GM21576 (cell line): ENCODE results near the gene C19orf38.
"Not testable (repeated sequence)": the region's sequence is repeated elsewhere in the genome, so short reads cannot be mapped to it uniquely, and the experiment has no call there.

Experiments used
- ATAC-seq: cut with Tn5 transposase; IDR thresholded peaks from one replicate; pipeline ENCODE4 v1.9.1; 2021; ENCODE audit warnings: mild to moderate bottlenecking, moderate library complexity; ENCODE audit not compliant: unreplicated experiment

Gene C19orf38

GRCh38 chr19:10846500-10847202 is 1.6 kb upstream of the C19orf38 start:
- no peak for ATAC-seq

DNA sequence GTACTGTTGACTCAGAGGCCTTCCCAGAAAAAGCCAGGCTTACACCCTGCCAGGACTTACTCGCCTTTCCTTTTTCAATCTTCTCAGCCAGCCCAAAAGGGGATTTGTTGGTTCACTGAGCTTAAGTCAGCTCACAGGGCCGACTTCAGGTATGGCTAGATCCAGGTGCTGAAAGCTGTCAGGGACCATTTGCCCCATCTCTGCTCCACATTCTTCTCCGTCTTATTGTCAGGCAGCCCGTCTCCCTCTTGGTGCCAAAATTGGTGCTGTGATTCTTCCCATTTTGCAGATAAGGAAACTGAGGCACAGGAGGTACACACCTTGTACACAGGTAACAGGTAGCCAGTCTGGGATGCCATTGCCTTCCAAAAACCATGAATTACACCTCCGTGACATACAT is 2.4 kb downstream of the C19orf38 start:
- no peak for ATAC-seq

GRCh38 chr19:10852098-10852800 is 4.0 kb downstream of the C19orf38 start:
- no peak for ATAC-seq

DNA sequence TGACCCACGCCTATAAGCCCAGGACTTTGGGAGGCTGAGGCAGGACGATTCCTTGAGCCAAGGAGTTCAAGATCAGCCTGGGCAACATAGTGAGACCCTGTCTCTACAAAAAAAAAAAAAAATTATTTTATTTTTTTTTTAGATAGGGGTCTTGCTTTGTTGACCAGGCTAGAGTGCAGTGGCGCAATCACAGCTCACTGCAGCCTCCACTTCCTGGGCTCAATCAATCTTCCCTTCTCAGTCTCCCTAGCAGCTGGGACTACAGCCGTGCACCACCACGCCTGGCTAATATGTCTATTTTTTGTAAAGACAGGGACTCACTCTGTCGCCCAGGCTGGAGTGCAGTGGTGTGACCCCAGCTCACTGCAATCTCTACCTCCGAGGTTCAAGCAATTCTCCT is 4.7 kb downstream of the C19orf38 start:
- no peak for ATAC-seq

DNA sequence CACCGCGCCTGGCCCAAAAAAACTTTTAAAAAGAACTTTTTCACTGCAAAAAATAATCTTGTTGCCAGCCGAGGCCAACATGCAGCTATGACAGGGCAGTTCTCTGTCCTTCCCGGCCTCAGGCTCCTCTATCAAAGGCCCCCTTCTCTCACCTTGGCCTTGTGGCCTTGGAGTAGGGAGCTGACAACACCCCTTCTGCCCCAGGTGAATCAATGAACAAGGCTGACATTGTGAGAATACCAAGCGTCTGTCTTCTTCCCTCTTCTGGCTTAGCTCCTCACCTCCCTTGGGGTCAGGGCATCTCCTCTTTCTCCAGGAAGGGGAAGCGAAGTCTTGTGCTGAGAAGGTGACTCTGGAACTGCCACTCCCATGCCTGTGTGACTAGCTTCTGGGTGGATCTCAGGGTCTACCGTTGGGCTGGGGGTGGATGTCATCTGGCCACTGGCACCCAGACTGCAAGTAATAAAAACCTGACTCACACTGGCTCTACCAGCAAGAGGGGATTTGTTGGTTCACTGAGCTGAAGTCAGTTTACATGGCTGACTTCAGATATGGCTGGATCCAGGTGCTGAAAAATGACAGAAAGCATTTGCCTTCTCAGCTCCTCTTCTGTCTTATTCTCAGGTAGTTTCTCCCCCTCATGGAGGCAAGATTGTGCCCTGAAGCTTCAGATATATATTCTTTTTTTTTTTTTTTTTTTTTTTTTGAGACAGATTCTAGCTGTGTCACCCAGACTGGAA is 6.3 kb downstream of the C19orf38 start:
- no peak for ATAC-seq

DNA sequence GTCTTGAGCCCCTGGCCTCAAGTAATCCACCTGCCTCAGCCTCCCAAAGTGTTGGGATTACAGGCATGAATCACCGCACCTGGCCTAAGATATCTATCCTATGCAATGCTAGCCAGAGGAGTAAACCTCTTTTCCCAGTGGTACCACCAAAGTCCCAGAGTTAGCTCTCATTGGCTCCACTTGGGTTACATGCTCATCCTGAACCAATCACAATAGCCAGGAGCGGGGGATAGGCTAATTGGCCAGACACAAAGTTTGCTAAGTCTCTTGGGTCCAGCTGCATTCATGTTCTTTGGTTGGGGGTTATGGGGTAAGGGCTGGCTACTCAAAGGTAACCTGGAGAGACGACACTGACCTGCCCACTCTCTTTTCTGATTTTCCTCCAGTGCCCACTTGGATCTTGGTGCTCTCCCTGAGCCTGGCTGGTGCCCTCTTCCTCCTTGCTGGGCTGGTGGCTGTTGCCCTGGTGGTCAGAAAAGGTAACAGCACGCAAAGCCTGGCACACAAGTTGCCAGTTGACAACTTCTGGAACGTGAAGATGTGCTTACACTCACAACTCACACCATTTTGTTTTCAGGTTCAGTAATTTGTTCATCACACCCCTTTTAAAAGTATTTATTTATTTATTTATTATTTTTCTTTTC is 7.8 kb downstream of the C19orf38 start:
- no peak for ATAC-seq

- ATAC-seq = not testable (repeated sequence)
Measured at GRCh38 chr19:10856899-10857298, 8.7 kb downstream of the C19orf38 start.

DNA sequence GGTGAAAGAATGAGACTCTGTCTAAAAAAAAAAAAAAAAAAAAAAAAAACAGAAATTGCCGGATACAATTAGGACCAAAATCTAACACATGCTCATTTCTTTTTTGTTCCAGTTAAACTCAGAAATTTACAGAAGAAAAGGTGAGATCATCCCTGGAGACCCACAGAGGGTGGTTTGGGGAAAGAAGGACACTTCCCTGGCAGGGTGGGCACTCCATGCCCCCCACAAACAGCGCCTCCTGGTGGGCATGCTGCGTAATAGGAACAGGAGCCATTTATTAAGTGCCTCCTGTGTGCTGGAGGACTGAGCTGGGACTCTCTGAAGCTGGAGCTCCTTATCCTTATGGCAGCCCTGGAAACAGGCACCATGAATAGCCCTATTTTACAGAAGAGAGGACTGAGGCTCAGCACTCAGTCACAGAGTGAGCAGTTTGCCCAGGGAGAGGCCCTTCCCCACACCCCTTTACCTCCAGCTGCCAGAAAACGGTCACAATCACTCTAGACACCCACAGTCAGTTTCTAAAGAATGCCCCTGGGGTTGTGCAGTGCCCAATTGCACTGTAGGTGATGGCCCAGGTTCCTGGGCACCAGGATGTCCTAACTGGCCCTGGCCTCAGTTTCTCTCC is 10.1 kb downstream of the C19orf38 start:
- no peak for ATAC-seq

GRCh38 chr19:10861103-10861651 is 13.0 kb downstream of the C19orf38 start:
- no peak for ATAC-seq

DNA sequence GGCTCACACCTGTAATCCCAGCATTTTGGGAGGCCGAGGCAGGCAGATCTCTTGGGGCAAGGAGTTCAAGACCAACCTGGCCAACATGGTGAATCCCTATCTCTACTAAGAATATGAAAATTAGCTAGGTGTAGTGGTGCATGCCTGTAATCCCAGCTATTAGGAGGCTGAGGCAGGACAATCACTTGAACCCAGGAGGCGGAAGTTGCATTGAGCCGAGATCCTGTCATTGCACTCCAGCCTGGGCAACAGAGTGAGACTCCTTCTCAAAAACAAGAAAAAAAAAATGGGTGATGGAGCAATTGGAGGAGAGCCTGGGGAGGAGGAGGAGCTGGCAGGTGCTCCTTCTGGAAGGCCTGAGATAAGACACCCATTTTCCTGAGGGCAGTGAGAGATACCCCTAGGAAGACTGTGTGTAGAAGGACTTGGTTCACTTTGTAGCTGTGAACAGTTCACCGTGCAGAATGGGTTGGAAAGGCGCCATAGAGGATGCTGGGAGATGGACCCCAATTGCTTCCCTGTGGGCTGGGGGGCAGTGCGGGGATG is 14.4 kb downstream of the C19orf38 start:
- ATAC-seq = no peak

DNA sequence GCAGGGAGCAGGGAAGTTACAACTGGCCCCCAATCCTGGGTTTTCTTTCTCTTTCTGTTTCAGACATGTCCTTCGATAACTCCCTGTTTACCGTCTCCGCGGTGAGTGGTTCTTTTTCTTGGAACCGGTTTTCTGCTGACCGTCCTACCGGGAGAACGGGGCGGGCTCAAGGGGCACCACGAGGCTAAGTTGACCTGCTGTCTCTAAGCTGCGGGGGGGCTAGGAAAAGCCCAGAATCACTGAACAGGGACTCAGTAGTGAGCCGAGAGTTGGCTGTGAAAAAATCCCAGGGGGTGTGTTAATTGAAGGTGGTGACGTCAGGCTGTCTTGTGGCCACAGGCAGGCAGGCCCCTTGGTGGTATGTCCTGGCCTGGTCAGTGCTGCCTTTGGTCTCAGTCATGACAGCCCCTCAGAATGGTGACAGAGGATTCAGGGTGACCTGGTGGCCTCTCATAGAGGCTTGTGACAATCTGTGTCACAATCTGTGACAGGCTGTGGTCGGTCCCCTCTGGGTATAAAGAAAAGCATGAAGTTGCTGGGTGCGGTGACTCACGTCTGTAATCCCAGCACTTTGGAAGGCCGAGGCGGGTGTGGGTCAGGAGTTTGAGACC is 15.0 kb downstream of the C19orf38 start:
- no peak for ATAC-seq

DNA sequence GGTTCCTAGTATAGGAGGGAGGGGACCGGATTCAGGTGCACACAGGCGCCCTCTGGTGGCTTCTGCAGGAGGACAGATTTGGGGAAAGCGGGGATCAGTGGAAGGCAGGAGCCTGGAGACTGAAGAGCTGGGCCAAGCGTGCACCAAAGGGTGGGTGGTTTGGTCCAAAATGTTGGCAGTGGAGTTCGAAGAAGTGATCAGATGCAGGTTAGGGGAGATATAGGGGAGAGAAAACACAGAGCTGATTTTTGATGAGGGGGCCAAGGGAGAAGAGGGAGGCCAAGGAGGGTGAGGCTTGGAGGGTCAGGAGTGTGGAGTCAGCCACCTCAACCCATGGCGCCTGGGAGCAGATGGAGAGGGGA is 16.3 kb downstream of the C19orf38 start:
- ATAC-seq = no peak

DNA sequence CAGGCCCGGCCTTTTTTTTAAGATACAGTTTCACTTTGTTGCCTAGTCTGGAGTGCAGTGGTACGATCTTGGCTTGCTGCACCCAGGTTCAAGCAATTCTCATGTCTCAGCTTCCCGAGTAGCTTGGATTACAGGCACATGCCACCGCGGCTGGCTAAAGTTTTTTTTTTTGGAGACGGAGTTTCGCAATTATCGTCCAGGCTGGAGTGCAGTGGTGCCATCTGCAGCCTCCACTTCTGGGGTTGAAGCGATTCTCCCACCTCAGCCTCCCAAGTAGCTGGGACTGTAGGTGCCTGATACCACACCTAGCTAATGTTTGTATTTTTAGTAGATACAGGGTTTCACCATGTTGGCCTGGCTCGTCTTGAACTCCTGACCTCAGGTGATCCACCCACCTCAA is 18.3 kb downstream of the C19orf38 start:
- no peak for ATAC-seq

GRCh38 chr19:10868872-10869547 is 20.8 kb downstream of the C19orf38 start:
- ATAC-seq = no peak

- ATAC-seq = not testable (repeated sequence)
Measured at GRCh38 chr19:10869872-10870311, 21.7 kb downstream of the C19orf38 start.

DNA sequence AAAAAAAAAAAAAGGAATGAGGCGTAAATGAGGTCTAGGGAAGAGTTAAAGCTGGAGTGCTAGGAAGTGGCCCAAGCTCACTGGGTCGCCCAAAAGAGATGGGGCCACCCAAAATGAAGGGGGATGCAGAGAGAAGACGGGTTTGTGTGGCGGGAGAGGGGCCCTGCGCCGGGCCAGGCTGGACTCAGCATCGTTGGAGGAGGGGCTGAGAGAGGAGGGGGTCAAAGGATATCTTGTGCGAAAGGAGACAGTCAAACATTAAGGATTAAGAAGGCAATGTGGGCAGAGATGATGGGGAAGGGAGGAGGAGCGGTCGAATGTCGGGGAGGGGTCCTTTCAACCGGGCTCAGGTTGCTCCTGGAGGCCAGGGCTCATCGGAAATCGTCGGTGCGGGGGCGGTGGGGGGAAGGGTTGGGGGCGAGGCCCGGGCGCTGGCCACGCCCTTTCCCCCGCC is 22.3 kb downstream of the C19orf38 start:
- no peak for ATAC-seq

DNA sequence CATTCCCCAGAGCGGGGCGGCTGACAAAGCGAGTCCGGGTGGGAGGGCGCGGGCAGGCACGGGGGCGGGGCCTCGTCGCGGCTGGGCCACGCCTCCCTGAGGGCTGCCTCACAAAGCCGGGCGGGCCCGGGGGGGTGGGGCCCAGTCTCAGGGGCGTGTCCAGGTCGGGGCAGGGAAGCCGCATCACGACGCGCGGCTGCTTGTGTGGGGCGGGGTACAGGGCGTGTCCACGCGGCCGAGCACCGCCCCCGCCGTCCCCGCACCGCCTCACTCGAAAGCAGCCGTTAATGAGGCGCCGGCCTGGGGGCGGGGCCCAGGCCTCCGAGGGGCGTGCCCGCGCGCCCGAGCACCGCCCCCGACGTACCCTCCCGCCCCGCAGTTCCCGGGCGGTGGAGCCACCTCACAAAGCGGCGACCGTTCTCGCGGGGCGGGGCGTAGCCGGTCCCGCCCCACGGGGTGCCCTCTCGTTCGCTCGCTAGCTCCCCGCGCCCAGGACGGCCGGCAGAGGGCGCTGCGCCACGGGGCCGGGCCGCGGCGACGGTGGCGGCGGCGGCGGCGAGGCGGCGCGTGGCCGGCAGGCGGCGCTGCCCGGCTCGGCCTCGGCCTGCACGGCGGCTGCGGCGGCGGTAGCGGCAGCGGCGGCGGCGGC is 22.9 kb downstream of the C19orf38 start, which contains the start of gene CARM1:
CARM1 (plus strand) TSS at position 599 of the 649 bp plus-strand sequence. CDS start 150 bp downstream, outside the sequence.
- ATAC-seq = peak; percentile 62

- peak; percentile 4 for ATAC-seq
Measured at GRCh38 chr19:10871711-10872545, 23.7 kb downstream of the C19orf38 start.
